Lung (tissue), 12 donors: ENCODE measurements around the gene DNM2. TPM values are rescaled to one million over a fixed set of nuclear protein-coding genes. Genes with fewer than 3 reads are reported as not detected.

ENCODE experiments used
- ATAC-seq: fragments of 200-7000 bp; cut with Tn5 transposase; one replicate; pipeline ENCODE4 v1.9.1; 2020; ENCODE audit warnings: moderate number of reproducible peaks; ENCODE audit not compliant: insufficient read depth, low FRiP score
- DNase-seq, 3 donors: peaks; one replicate each; pipeline ENCODE4 v3.0.0-alpha.2; 2013 to 2017
- H3K27ac ChIP-seq, 2 donors: one replicate each; pipeline ENCODE4 v1.5.1; 2013; ENCODE audit warnings: mild to moderate bottlenecking in 2 of 2, moderate library complexity in 2 of 2, control low read depth in 1 of 2, inconsistent platforms in 1 of 2, low read depth in 1 of 2, low read length in 1 of 2
- H3K27me3 ChIP-seq, 3 donors: one replicate each; pipeline ENCODE4 v1.5.1; 2013; ENCODE audit warnings: low read length in 2 of 3; ENCODE audit not compliant: control insufficient read depth in 3 of 3, insufficient read depth in 3 of 3
- H3K36me3 ChIP-seq, 4 donors: one replicate each; pipeline ENCODE4 v1.5.1; 2013; ENCODE audit warnings: low read length in 4 of 4, mild to moderate bottlenecking in 1 of 4, moderate library complexity in 1 of 4; ENCODE audit not compliant: control insufficient read depth in 4 of 4, insufficient read depth in 4 of 4
- H3K4me1 ChIP-seq, 5 donors: one replicate each; pipeline ENCODE4 v1.5.1; 2013; ENCODE audit warnings: low read length in 5 of 5, mild to moderate bottlenecking in 2 of 5, moderate library complexity in 1 of 5; ENCODE audit not compliant: control insufficient read depth in 5 of 5, insufficient read depth in 5 of 5
- H3K4me3 ChIP-seq: one replicate; pipeline ENCODE4 v1.5.1; 2013; ENCODE audit warnings: mild to moderate bottlenecking, control low read depth, moderate library complexity
- H3K9ac ChIP-seq, 2 donors: one replicate each; pipeline ENCODE4 v1.5.1; 2013; ENCODE audit warnings: low read length in 2 of 2, control low read depth in 1 of 2; ENCODE audit not compliant: insufficient read depth in 1 of 2
- H3K9me3 ChIP-seq, 4 donors: one replicate each; pipeline ENCODE4 v1.5.1; 2013; ENCODE audit warnings: low read length in 3 of 4, mild to moderate bottlenecking in 1 of 4, moderate library complexity in 1 of 4; ENCODE audit not compliant: control insufficient read depth in 4 of 4, insufficient read depth in 3 of 4
- CTCF ChIP-seq: IDR thresholded peaks from 2 replicates; pipeline ENCODE4 v1.5.1; 2012; ENCODE audit warnings: mild to moderate bottlenecking; ENCODE audit errors: control extremely low read depth, extremely low read depth
- WGBS, 2 donors: extraction: QIAGEN DNeasy Blood & Tissue Kit; methylation state at CpG; one replicate each; pipeline ENCODE4 v1.1.7; 2013; 5-methylcytosine and 5-hydroxymethylcytosine counted together
- polyA plus RNA-seq, 2 donors: library from polyadenylated mRNA; stranded (reverse); fragments of 200-250 nt; gene quantifications; one replicate each; pipeline ENCODE4 v1.2.1, GENCODE V29; 2013
- total RNA-seq, 2 donors: library from RNA; depleted of rRNA in 1 of 2; stranded (reverse); fragments of >200 nt in 1 of 2; gene quantifications; one replicate each; pipeline ENCODE4 v1.2.1, GENCODE V29; 2014 to 2021
- donor health status: control.
- donor health status: control.
- donor health status: Bipolar disorder and iron deficiency.
- donor health status: healthy.
- donor health status: DM: yes; HTN: yes; CAD: no.

Gene DNM2
- total and polyA plus RNA-seq, 4 donors, result 172 to 277 (median 204) TPM

- TF ChIP-seq CTCF, result no peak
- ATAC-seq, result peak; percentile 96
- no peak overlapping the region for H3K9ac ChIP-seq
- peaks cover 0 to 21% (median 6%) of the 10 kb centered on the region in 4 donors for H3K36me3 ChIP-seq
- H3K4me3 ChIP-seq, result no peak overlapping the region
- no peak overlapping the region for H3K27ac ChIP-seq
- peaks cover 0 to 9% (median 3%) of the 10 kb centered on the region in 5 donors for H3K4me1 ChIP-seq
- H3K27me3 ChIP-seq, result no peaks in the 10 kb centered on the region
- H3K9me3 ChIP-seq, result peaks cover 0 to 2% (median 0%) of the 10 kb centered on the region in 4 donors
- WGBS, 2 donors, result 7 to 9% methylated on average over 59 of the region's 59 CpGs
- DNase-seq, result peak; percentile 93 to 95 (median 94)
Observed at GRCh38 chr19:10695401-10696398, 22.2 kb upstream of the DNM2 start.

DNA sequence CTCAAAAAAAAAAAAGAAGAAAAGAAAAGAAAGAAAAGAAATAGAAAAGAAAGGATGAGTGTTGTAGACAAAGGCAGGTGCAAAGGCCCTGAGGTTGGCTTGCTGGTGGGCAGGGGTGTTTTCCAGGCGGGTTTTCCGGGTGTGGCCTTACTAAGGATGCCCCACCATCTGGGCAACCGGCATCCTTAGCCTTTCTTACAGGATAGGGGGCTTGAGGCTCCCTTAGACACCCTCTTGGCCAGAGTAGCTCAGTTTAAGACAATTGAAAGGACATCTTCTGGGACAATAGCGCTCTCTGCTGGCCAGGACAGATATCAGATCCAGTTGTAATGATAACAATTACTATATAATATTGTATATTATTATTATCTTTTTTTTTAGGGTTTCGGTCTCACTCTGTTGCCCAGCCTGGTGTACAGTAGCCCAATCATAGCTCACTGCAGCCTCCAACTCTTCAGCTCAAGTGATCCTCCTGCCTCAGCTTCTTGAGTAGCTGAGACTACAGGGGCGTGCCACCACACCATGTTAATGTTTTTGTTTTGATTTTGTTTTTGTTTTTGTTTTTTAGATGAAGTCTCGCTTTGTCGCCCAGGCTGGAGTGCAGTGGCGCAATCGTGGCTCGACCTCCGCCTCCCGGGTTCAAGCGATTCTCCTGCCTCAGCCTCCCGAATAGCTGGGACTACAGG, 18.1 kb upstream of the DNM2 start:
- 37 to 46% methylated on average over 15 of the region's 15 CpGs for WGBS, 2 donors
- DNase-seq, result peak; percentile 37 to 52 (median 38)
- peak; percentile 22 for TF ChIP-seq CTCF
- ATAC-seq, result no peak
- no peak overlapping the region for H3K4me3 ChIP-seq
- H3K27ac ChIP-seq, result no peak overlapping the region
- H3K4me1 ChIP-seq, result peaks cover 0 to 11% (median 5%) of the 10 kb centered on the region in 5 donors
- H3K36me3 ChIP-seq, result no peaks in the 10 kb centered on the region
- H3K9ac ChIP-seq, result no peak overlapping the region
- H3K27me3 ChIP-seq, result no peaks in the 10 kb centered on the region
- H3K9me3 ChIP-seq, result no peaks in the 10 kb centered on the region

DNA sequence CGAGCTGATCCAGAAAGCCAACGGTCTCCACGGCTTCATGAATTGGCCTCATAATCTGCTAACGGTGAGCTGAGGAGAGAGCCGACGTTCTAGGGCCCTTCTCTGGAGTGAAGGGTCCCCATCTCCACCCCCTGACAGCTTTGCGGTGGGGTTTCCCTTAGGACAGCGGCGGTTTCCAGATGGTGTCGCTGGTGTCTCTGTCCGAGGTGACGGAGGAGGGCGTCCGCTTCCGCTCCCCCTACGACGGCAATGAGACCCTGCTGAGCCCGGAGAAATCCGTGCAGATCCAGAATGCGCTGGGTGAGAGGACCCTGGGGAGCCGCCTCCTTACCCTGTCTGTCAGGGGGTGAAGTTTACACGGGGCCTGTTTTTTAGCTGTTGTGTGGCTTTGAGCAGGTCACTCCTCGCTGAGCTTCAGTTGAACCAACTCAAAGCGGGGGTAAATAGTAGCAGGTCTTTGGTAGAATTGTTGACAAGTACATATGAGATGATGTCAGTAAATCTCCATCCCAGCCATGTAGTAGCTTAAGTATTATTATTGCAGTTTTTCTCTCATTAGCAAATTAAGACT, 15.8 kb upstream of the DNM2 start:
- no peak for TF ChIP-seq CTCF
- Histone ChIP-seq H3K9ac (peak overlapping the region in 1 of 2 donors; percentile 35), H3K4me3 (peak overlapping the region; percentile 77), H3K4me1 (peaks cover 0 to 9% (median 4%) of the 10 kb centered on the region in 5 donors), H3K27me3 (no peaks in the 10 kb centered on the region), H3K36me3 (peaks cover 0 to 6% (median 0%) of the 10 kb centered on the region in 4 donors), H3K27ac (peak overlapping the region; percentile 47 to 61), H3K9me3 (no peaks in the 10 kb centered on the region)
- DNase-seq (peak in 2 of 3 donors; percentile 24 to 41), ATAC-seq (no peak)
- WGBS, 2 donors, result 7 to 13% methylated on average over 24 of the region's 24 CpGs
